H9 (cell line): Measurements from ENCODE around the gene CCDC154. TPM values are rescaled to one million over a fixed set of nuclear protein-coding genes. Genes with fewer than 3 reads are reported as not detected.

Experiments used
- DNase-seq: peaks from one replicate; pipeline ENCODE4 v3.0.0-alpha.2; 2017
- H2AFZ ChIP-seq: one replicate; pipeline ENCODE4 v1.6.1; 2013; ENCODE audit warnings: mild to moderate bottlenecking, low read length, control low read depth, moderate library complexity
- H2AK5ac ChIP-seq: 2 replicates; pipeline ENCODE4 v1.6.1; 2013; ENCODE audit warnings: low read length, control low read depth, mixed read lengths; ENCODE audit not compliant: insufficient read length
- H2BK120ac ChIP-seq: one replicate; pipeline ENCODE4 v1.6.1; 2013; ENCODE audit warnings: low read depth, mild to moderate bottlenecking, low read length, control low read depth, inconsistent platforms; ENCODE audit not compliant: poor library complexity, severe bottlenecking
- H2BK12ac ChIP-seq: 2 replicates; pipeline ENCODE4 v1.6.1; 2013; ENCODE audit warnings: low read length, control low read depth, mixed read lengths, low read depth; ENCODE audit not compliant: insufficient read length
- H2BK15ac ChIP-seq: 2 replicates; pipeline ENCODE4 v1.6.1; 2013; ENCODE audit warnings: low read depth, low read length, control low read depth
- H2BK20ac ChIP-seq: one replicate; pipeline ENCODE4 v1.6.1; 2013; ENCODE audit warnings: low read depth, mild to moderate bottlenecking, low read length, control low read depth, inconsistent platforms; ENCODE audit not compliant: poor library complexity, severe bottlenecking
- H2BK5ac ChIP-seq: 2 replicates; pipeline ENCODE4 v1.6.1; 2013; ENCODE audit warnings: low read length, control low read depth, mixed read lengths; ENCODE audit not compliant: insufficient read length
- H3K14ac ChIP-seq: 2 replicates; pipeline ENCODE4 v1.6.1; 2013; ENCODE audit warnings: low read length, control low read depth; ENCODE audit not compliant: insufficient read depth
- H3K18ac ChIP-seq: 2 replicates; pipeline ENCODE4 v1.6.1; 2013; ENCODE audit warnings: low read depth, mild to moderate bottlenecking, mixed read lengths, low read length, control low read depth; ENCODE audit not compliant: insufficient read length
- H3K23ac ChIP-seq: 2 replicates; pipeline ENCODE4 v1.6.1; 2013; ENCODE audit warnings: low read length, control low read depth, mixed read lengths, low read depth; ENCODE audit not compliant: insufficient read length
- H3K23me2 ChIP-seq: 2 replicates; pipeline ENCODE4 v1.6.1; 2013; ENCODE audit warnings: low read depth, mild to moderate bottlenecking, mixed read lengths, low read length, control low read depth; ENCODE audit not compliant: insufficient read length, poor library complexity, severe bottlenecking
- H3K27ac ChIP-seq: 2 replicates; pipeline ENCODE4 v1.5.1; 2013; ENCODE audit warnings: low read length, control low read depth, mixed read lengths, low read depth; ENCODE audit not compliant: insufficient read length
- H3K27me3 ChIP-seq: 2 replicates; pipeline ENCODE4 v1.6.1; 2013; ENCODE audit warnings: low read length, control low read depth, inconsistent platforms; ENCODE audit not compliant: insufficient read depth
- H3K4ac ChIP-seq: 2 replicates; pipeline ENCODE4 v1.6.1; 2013; ENCODE audit warnings: low read depth, mild to moderate bottlenecking, control low read depth, inconsistent platforms, low read length, moderate library complexity
- H3K4me1 ChIP-seq: 2 replicates; pipeline ENCODE4 v1.6.1; 2013; ENCODE audit warnings: low read length, control low read depth, inconsistent platforms; ENCODE audit not compliant: insufficient read depth
- H3K4me2 ChIP-seq: 2 replicates; pipeline ENCODE4 v1.6.1; 2013; ENCODE audit warnings: low read length, control low read depth, mixed read lengths; ENCODE audit not compliant: insufficient read length, insufficient read depth
- H3K56ac ChIP-seq: 2 replicates; pipeline ENCODE4 v1.6.1; 2013; ENCODE audit warnings: low read depth, mild to moderate bottlenecking, mixed read lengths, low read length, control low read depth; ENCODE audit not compliant: insufficient read length
- H3K79me1 ChIP-seq: 2 replicates; pipeline ENCODE4 v1.6.1; 2013; ENCODE audit warnings: low read depth, mild to moderate bottlenecking, moderate library complexity, low read length, control low read depth, inconsistent platforms; ENCODE audit not compliant: insufficient read depth, poor library complexity, severe bottlenecking
- H3K79me2 ChIP-seq: 2 replicates; pipeline ENCODE4 v1.6.1; 2013; ENCODE audit warnings: low read length, control low read depth, inconsistent platforms; ENCODE audit not compliant: insufficient read depth
- H3K9ac ChIP-seq: 2 replicates; pipeline ENCODE4 v1.6.1; 2013; ENCODE audit warnings: low read length, control low read depth, mixed read lengths; ENCODE audit not compliant: insufficient read length; ENCODE audit errors: extremely low read depth
- H3K9me3 ChIP-seq: one replicate; pipeline ENCODE4 v1.6.1; 2013; ENCODE audit warnings: low read depth, low read length, inconsistent platforms; ENCODE audit not compliant: control insufficient read depth
- H3T11ph ChIP-seq: one replicate; pipeline ENCODE4 v1.6.1; 2013; ENCODE audit warnings: mild to moderate bottlenecking, low read length, control low read depth, inconsistent platforms
- H4K20me1 ChIP-seq: one replicate; pipeline ENCODE4 v1.6.1; 2013; ENCODE audit not compliant: control insufficient read depth, insufficient read length, insufficient read depth
- H4K5ac ChIP-seq: 2 replicates; pipeline ENCODE4 v1.6.1; 2013; ENCODE audit warnings: low read depth, mild to moderate bottlenecking, mixed read lengths, low read length, control low read depth; ENCODE audit not compliant: insufficient read length
- H4K8ac ChIP-seq: replicated peaks from 2 replicates; pipeline ENCODE4 v1.6.1; 2013; ENCODE audit warnings: low read length, control low read depth, mixed read lengths, low read depth; ENCODE audit not compliant: insufficient read length
- H4K91ac ChIP-seq: 2 replicates; pipeline ENCODE4 v1.6.1; 2013; ENCODE audit warnings: low read depth, mild to moderate bottlenecking, moderate library complexity, mixed read lengths, low read length, control low read depth; ENCODE audit not compliant: insufficient read length
- H3K27ac Mint-ChIP-seq, 3 experiments: 2 replicates in 2 of 3; 3 replicates in 1 of 3; pipeline ENCODE4 v1.8.0; 2020 to 2021; ENCODE audit warnings: mixed read lengths in 3 of 3, mild to moderate bottlenecking in 1 of 3, moderate library complexity in 1 of 3
- H3K27me3 Mint-ChIP-seq: 2 replicates; pipeline ENCODE4 v1.8.0; 2021; ENCODE audit warnings: low read depth, mild to moderate bottlenecking, moderate library complexity, mixed read lengths
- H3K36me3 Mint-ChIP-seq, 3 experiments: 2 replicates in 2 of 3; 3 replicates in 1 of 3; pipeline ENCODE4 v1.8.0; 2020 to 2021; ENCODE audit warnings: low read depth in 3 of 3, mixed read lengths in 3 of 3; ENCODE audit not compliant: insufficient read depth in 1 of 3
- H3K4me1 Mint-ChIP-seq, 2 experiments: 2 replicates each; pipeline ENCODE4 v1.8.0; 2020; ENCODE audit warnings: mixed read lengths in 2 of 2
- H3K4me3 Mint-ChIP-seq, 2 experiments: 2 replicates in 1 of 2; 3 replicates in 1 of 2; pipeline ENCODE4 v1.8.0; 2020 to 2021; ENCODE audit warnings: mild to moderate bottlenecking in 2 of 2, mixed read lengths in 2 of 2, moderate library complexity in 1 of 2
- H3K9me3 Mint-ChIP-seq, 2 experiments: 2 replicates in 1 of 2; 3 replicates in 1 of 2; pipeline ENCODE4 v1.8.0; 2020; ENCODE audit warnings: mild to moderate bottlenecking in 2 of 2, mixed read lengths in 2 of 2, moderate library complexity in 1 of 2
- CTCF ChIP-seq: fragments of 200-600 bp; sonication (generic); conservative IDR thresholded peaks from 3 replicates; pipeline ENCODE4 v1.8.0; 2021; ENCODE audit warnings: antibody characterized with exemption, mild to moderate bottlenecking
- WGBS: extraction: QIAGEN DNeasy Blood & Tissue Kit; methylation state at CpG from one replicate; pipeline ENCODE4 v1.1.7; 2013; ENCODE audit warnings: missing lambda C conversion rate, low lambda C conversion rate, mixed read lengths; ENCODE audit not compliant: insufficient read length; ENCODE audit errors: extremely low coverage; 5-methylcytosine and 5-hydroxymethylcytosine counted together
- total RNA-seq: library from RNA; stranded (reverse); gene quantifications from 2 replicates; pipeline ENCODE4 v1.2.1, GENCODE V29; 2021

The CCDC154 gene
- total RNA-seq, 1 experiment from 2014 or later, result 1.3 TPM

GRCh38 chr16:1437606-1438005, 6.8 kb downstream of the CCDC154 start:
- H2BK5ac ChIP-seq, result no peak overlapping the region
- no peak overlapping the region for H3K23ac ChIP-seq
- no peak overlapping the region for H3K4me2 ChIP-seq
- no peak overlapping the region for H2AK5ac ChIP-seq
- no peaks in the 10 kb centered on the region; a peak in 1 of 4 replicates for H3K4me1 Mint-ChIP-seq
- H4K8ac ChIP-seq, result no peak overlapping the region
- H3K4me1 ChIP-seq, result no peaks in the 10 kb centered on the region
- no peaks in the 10 kb centered on the region for H3K79me1 ChIP-seq
- no peak overlapping the region for H3K4me3 Mint-ChIP-seq
- H2BK12ac ChIP-seq, result no peak overlapping the region
- H3K9ac ChIP-seq, result no peak overlapping the region
- no peaks in the 10 kb centered on the region for H3K9me3 Mint-ChIP-seq
- no peak overlapping the region for H2AFZ ChIP-seq
- no peak overlapping the region for H3K56ac ChIP-seq
- H3T11ph ChIP-seq, result no peak overlapping the region
- H3K9me3 ChIP-seq, result no peaks in the 10 kb centered on the region
- H4K20me1 ChIP-seq, result no peaks in the 10 kb centered on the region
- no peak for DNase-seq
- H2BK20ac ChIP-seq, result no peak overlapping the region
- H3K23me2 ChIP-seq, result no peaks in the 10 kb centered on the region
- H3K27ac Mint-ChIP-seq, result no peak overlapping the region
- H3K18ac ChIP-seq, result no peak overlapping the region
- no peak overlapping the region for H3K27ac ChIP-seq
- H2BK15ac ChIP-seq, result no peak overlapping the region
- H3K14ac ChIP-seq, result no peak overlapping the region
- no peaks in the 10 kb centered on the region for H3K79me2 ChIP-seq
- no peaks in the 10 kb centered on the region for H3K27me3 ChIP-seq
- no CpG with 5 or more reads among the region's 22 CpGs for WGBS
- no peaks in the 10 kb centered on the region for H3K27me3 Mint-ChIP-seq
- H4K91ac ChIP-seq, result no peak overlapping the region
- no peaks in the 10 kb centered on the region for H3K36me3 Mint-ChIP-seq
- TF ChIP-seq CTCF, result no peak
- no peak overlapping the region for H4K5ac ChIP-seq
- no peak overlapping the region for H3K4ac ChIP-seq
- H2BK120ac ChIP-seq, result no peak overlapping the region
